Kidney epithelial cell (primary cell): ENCODE results near the gene EHBP1. TPM values are rescaled to one million over a fixed set of nuclear protein-coding genes. Genes with fewer than 3 reads are reported as not detected.

ENCODE experiments used
- total RNA-seq: library from RNA; depleted of rRNA; stranded (reverse); fragments of >200 nt; gene quantifications from 2 replicates; pipeline ENCODE4 v1.2.3, GENCODE V29; 2015

The EHBP1 gene
- total RNA-seq, 1 donor from 2014 or later: 22.9 TPM

Other genes starting within 250 kb of the EHBP1 start
- gene TMEM17, start 199.5 kb upstream of the EHBP1 start, total RNA-seq: 4.4 and 4.9 TPM in 2 replicates